ENCODE data around the gene TRPM2.

DNA sequence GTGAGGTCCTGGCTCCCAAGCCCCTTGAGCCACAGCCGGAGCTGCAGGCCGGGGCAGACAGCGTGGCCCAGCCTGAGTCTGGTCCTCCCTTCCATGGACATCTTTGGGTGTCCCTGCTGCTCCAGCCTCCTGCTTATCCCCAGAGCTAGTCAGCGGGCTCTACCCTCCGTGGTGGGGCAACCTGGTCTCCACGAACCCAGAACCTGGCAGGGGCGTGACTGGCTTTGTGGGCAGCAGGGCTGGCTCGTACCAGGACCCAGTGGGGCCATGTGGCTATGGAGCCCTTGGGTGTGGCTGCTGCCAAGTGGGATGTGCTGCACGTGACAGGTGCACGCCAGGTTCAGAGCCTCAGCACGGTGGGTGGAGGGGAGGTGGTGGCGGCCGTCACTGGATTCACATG is 32.6 kb upstream of the TRPM2 start:
- no peak for TF ChIP-seq CTCF (IDR thresholded peaks at IDR 0.05)
- TF ChIP-seq POLR2A (IDR thresholded peaks at IDR 0.05): no peak

Measured in Peyer's patch (tissue), 4 donors.